HEK293T (cell line): ENCODE data around the gene INPP5D.
"Not testable (repeated sequence)": the region's sequence is repeated elsewhere in the genome, so short reads cannot be mapped to it uniquely, and the experiment has no call there.

Experiments
- CTCF ChIA-PET: fragments of 350-600 bp; formaldehyde crosslinking; extraction: SDS; loops from one replicate; lab custom pipeline; 2021; ENCODE audit warnings: antibody characterized with exemption, inconsistent platforms; lab: Yijun Ruan, JAX
- POLR2A ChIA-PET: fragments of 350-600 bp; formaldehyde crosslinking; extraction: SDS; loops from one replicate; lab custom pipeline; 2020; ENCODE audit warnings: antibody characterized with exemption, inconsistent platforms; lab: Yijun Ruan, JAX
- DNase-seq: peaks from one replicate; pipeline ENCODE4 v3.0.0; 2012; ENCODE audit warnings: mixed read lengths; ENCODE audit errors: extremely low spot score
- ARNT ChIP-seq: fragments of 450-650 bp; IDR thresholded peaks from 2 replicates; pipeline ENCODE4 v1.6.1; 2017; ENCODE audit warnings: mild to moderate bottlenecking
- BHLHE40 ChIP-seq: fragments of 450-650 bp; IDR thresholded peaks from 2 replicates; pipeline ENCODE4 v1.6.1; 2016; ENCODE audit warnings: mild to moderate bottlenecking, moderate library complexity, borderline replicate concordance
- CTBP1 ChIP-seq: fragments of 450-650 bp; IDR thresholded peaks from 2 replicates; pipeline ENCODE4 v1.6.1; 2016; ENCODE audit warnings: borderline replicate concordance
- ELF4 ChIP-seq: fragments of 450-650 bp; IDR thresholded peaks from 2 replicates; pipeline ENCODE4 v1.6.1; 2017; ENCODE audit warnings: antibody characterized with exemption
- FOXA1 ChIP-seq: fragments of 450-650 bp; IDR thresholded peaks from 2 replicates; pipeline ENCODE4 v1.6.1; 2016; ENCODE audit warnings: mild to moderate bottlenecking
- FOXK2 ChIP-seq: fragments of 450-650 bp; IDR thresholded peaks from 2 replicates; pipeline ENCODE4 v1.6.1; 2016; ENCODE audit warnings: mild to moderate bottlenecking
- FOXM1 ChIP-seq: fragments of 450-650 bp; IDR thresholded peaks from 2 replicates; pipeline ENCODE4 v1.6.1; 2017; ENCODE audit warnings: mild to moderate bottlenecking, borderline replicate concordance
- HDGF ChIP-seq: fragments of 450-650 bp; IDR thresholded peaks from 2 replicates; pipeline ENCODE4 v1.6.1; 2017; ENCODE audit warnings: antibody characterized with exemption, borderline replicate concordance
- L3MBTL2 ChIP-seq: fragments of 450-650 bp; conservative IDR thresholded peaks from 2 replicates; pipeline ENCODE4 v1.6.1; 2016; ENCODE audit warnings: mild to moderate bottlenecking
- LEF1 ChIP-seq: fragments of 450-650 bp; IDR thresholded peaks from 2 replicates; pipeline ENCODE4 v1.6.1; 2017; ENCODE audit warnings: mild to moderate bottlenecking, borderline replicate concordance
- NFRKB ChIP-seq: fragments of 450-650 bp; IDR thresholded peaks from 2 replicates; pipeline ENCODE4 v1.6.1; 2016; ENCODE audit warnings: mild to moderate bottlenecking, moderate library complexity
- PKNOX1 ChIP-seq: fragments of 450-650 bp; IDR thresholded peaks from 2 replicates; pipeline ENCODE4 v1.6.1; 2016
- SP1 ChIP-seq: fragments of 450-650 bp; IDR thresholded peaks from 2 replicates; pipeline ENCODE4 v1.6.1; 2017
- SUZ12 ChIP-seq: fragments of 450-650 bp; IDR thresholded peaks from 2 replicates; pipeline ENCODE4 v1.6.1; 2016; ENCODE audit warnings: mild to moderate bottlenecking
- TARDBP ChIP-seq: fragments of 450-650 bp; IDR thresholded peaks from 2 replicates; pipeline ENCODE4 v1.6.1; 2016
- ZNF384 ChIP-seq: fragments of 450-650 bp; IDR thresholded peaks from 2 replicates; pipeline ENCODE4 v1.6.1; 2016

The INPP5D gene

DNA sequence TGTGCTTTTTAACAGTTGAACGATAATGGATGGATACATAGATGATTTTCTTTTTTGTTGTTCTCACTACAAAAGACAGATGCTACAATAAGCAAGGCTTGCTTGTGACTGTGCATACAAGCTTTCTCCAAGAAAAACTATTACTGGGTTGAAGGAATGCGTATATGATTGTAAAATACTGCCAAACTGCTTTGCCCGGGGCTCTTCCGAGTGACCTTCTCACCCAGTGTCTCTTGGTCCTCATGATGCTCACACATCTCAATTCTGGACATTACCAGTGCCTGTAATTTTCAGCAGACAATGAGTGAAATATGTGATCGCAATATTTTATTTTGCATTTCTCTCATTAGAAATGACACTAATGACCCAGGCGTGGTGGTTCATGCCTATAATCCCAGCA, 35.9 kb downstream of the INPP5D start:
- no peak for DNase-seq
- ChIA-PET CTCF (no interaction called here), POLR2A (no interaction called here)
- TF ChIP-seq HDGF, result no peak
- TF ChIP-seq FOXM1, result no peak
- no peak for TF ChIP-seq FOXA1
- no peak for TF ChIP-seq ZNF384
- TF ChIP-seq FOXK2, result no peak
- no peak for TF ChIP-seq SUZ12
- TF ChIP-seq CTBP1, result no peak
- TF ChIP-seq TARDBP, result no peak
- no peak for TF ChIP-seq LEF1
- TF ChIP-seq ARNT, result no peak
- no peak for TF ChIP-seq L3MBTL2
- TF ChIP-seq BHLHE40, result no peak
- no peak for TF ChIP-seq SP1
- TF ChIP-seq NFRKB, result no peak
- no peak for TF ChIP-seq ELF4
- no peak for TF ChIP-seq PKNOX1

DNA sequence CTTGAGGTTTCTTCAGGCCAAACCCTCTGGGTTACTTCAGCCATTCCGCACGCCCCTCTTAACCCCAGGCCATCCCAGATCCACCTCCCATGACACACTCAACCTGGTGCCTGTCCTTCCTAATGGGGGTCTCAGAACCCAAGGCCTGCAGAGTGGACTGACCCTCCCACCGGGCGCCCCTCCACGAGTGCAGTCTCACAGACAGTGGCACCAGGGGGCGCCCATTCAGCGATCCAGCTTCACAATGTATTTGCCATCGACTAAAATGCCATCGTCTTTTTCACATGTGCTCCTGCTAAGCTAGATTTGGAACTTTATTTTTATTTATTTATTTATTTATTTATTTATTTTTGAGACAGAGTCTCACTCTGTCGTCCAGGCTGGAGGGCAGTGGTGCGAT, 38.5 kb downstream of the INPP5D start:
- ChIA-PET POLR2A (no interaction called here), CTCF (interaction anchor here (0.6 to 1.0 kb wide), 2 partner anchors 108 to 411 kb away, joined by 3 to 5 read pairs; no protein-coding TSS in a partner anchor)
- DNase-seq, result peak; percentile 27
- TF ChIP-seq L3MBTL2, result peak; percentile 41; the same call in 1 of the 2 replicates
- no peak for TF ChIP-seq PKNOX1

- DNase-seq, CTCF ChIA-PET, POLR2A ChIA-PET: not testable (repeated sequence)
These were observed 39.7 kb downstream of the INPP5D start for GRCh38 chr2:233099820-233100191.

GRCh38 chr2:233100192-233100998, 40.3 kb downstream of the INPP5D start:
- no peak for TF ChIP-seq PKNOX1
- TF ChIP-seq FOXA1, result no peak
- no peak for TF ChIP-seq CTBP1
- no peak for TF ChIP-seq ARNT
- no peak for TF ChIP-seq FOXM1
- TF ChIP-seq SUZ12, result no peak
- no peak for TF ChIP-seq FOXK2
- no peak for TF ChIP-seq SP1
- TF ChIP-seq ELF4, result no peak
- TF ChIP-seq BHLHE40, result no peak
- TF ChIP-seq L3MBTL2, result no peak
- no peak for TF ChIP-seq TARDBP
- no peak for TF ChIP-seq HDGF
- no peak for TF ChIP-seq LEF1
- TF ChIP-seq ZNF384, result no peak
- TF ChIP-seq NFRKB, result no peak
- ChIA-PET CTCF (interaction anchor here (0.5 kb wide), 1 partner anchor 101 kb away, joined by 5 read pairs; no protein-coding TSS in a partner anchor), POLR2A (no interaction called here)
- no peak for DNase-seq

DNA sequence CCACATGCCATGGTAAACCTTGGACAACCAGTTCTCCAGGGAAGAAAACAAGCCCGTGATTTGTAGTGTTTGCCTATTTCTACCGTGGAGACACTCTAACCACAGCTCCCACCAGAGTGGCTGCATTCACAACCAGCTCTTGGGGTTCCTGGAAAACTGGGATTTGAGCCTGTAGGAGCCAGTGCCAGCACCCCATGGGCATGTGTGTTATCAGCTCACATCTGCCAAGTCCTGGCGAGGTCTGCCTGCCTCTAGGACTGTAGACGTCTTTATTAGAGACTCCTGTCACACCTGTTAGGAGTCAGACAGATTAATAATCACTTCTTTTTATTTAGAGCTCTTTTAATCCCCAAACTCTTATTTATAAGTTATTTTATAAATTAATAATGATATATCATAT, 41.0 kb downstream of the INPP5D start:
- ChIA-PET POLR2A (no interaction called here), CTCF (interaction anchor here (0.5 kb wide), 1 partner anchor 102 kb away, joined by 5 read pairs; no protein-coding TSS in a partner anchor)
- no peak for DNase-seq
- TF ChIP-seq LEF1 (no peak), ELF4 (no peak), FOXM1 (no peak), BHLHE40 (no peak), NFRKB (no peak), SUZ12 (no peak), HDGF (no peak), TARDBP (no peak), PKNOX1 (no peak), ARNT (no peak), L3MBTL2 (no peak), SP1 (no peak), ZNF384 (no peak)

DNA sequence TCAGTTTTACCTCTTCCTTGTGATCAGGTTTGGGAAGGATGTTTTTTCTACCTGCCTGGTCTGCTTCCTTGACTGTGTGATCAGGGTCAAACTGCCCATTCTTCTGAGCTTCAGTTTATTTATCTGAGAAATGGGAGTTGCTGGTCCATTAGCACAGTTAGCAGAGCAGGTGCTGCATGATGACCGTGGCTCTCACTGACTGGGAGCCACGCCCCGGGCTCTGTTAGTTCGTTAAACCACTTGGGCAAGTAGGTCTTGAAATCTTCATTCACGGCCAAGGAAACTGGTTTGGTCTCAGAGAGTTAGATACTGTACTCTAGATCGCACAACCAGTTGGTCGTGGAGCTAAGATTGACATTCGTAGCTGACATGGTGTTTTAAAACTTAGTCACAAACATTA, 41.7 kb downstream of the INPP5D start:
- no peak for DNase-seq
- ChIA-PET POLR2A (no interaction called here), CTCF (no interaction called here)
- TF ChIP-seq NFRKB (no peak), SP1 (no peak), L3MBTL2 (no peak), SUZ12 (no peak), BHLHE40 (no peak)
